HG02943 (cell line): ENCODE measurements around the gene CADM2.

Experiments
- ATAC-seq: cut with Tn5 transposase; IDR thresholded peaks from one replicate; pipeline ENCODE4 v1.9.1; 2021; ENCODE audit warnings: mild to moderate bottlenecking, low read depth, moderate library complexity; ENCODE audit not compliant: unreplicated experiment

Gene CADM2

DNA sequence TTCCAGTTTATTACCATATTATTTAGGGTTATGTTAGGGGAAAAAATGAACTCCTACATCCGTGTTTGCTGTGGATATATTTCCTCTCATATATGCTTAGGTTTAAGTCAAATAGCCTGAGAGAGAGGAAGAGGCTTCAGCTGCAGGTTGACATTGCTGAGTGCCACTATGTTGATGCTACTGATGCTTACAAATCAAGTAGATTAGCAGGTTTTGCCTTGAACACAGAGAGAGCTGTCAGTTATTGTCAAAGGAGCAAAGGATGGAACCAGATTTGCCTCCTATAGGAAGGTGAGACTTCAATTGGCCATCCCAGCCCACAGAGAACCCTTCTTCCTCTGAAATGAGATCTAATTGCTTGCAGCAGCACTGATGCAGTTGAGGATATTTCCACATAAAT is 339.2 kb downstream of the CADM2 start:
- no peak for ATAC-seq

DNA sequence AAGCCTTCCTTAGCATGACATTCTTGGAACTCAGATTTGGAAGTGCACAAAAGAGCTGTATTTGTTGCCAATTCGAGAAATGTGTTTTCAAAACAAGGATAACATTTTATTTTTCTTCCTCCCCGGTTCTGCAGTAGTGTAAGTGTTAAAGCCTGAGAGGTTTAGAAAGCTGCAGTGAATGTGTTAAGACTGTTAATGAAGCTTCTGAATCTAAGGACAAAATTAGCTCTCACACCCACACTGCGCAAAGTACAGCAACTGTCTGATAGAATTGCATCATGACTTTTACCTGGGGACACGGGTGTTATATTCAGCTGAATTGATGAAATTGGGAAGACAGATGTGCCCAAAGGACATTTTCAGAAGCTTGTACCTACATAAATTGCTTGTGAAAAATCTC is 344.4 kb downstream of the CADM2 start:
- no peak for ATAC-seq

DNA sequence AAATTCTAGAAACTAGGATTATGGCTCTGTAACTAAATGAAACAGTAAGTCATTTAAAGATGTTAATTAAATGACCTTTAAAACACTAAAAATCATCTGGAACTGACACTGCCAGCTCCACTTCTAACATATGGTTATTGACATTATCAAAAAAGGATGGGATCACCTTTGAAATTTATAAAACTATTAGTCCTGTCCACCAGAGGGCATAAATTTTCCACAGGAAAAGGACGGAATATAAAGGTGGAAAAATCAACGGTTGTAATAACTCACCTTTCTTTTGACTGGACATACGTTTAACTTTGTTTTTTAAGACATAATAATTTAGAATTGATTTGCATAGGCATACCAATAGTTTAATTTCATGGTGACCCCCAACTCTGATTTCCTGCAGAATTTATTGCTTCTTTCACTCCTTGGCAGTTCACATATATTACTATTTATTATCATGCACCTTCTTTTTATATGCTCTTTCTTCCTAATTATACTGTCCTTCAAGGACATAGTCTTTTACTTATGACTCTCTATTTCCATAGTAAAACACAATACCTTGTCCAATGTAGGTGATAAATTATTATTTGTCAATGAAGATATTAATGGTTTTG is 345.7 kb downstream of the CADM2 start:
- no peak for ATAC-seq

DNA sequence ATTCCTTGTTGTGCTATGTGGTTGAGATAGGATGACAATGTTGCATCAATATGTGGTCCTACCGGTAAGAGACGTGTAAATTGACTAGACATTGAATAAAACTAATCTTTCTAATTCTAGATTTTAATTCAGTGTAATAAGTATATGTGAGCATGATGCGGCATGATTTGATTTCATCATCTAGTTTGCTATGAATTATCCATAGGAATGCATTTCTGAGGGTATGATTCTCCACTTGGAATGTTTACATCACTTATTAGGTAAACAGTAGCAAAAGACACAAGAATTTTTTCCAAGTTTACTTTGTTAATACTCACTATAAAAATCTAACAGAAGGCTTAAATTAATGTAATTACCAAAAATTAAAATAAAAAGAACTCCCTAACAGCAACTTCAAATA is 353.5 kb downstream of the CADM2 start:
- no peak for ATAC-seq

DNA sequence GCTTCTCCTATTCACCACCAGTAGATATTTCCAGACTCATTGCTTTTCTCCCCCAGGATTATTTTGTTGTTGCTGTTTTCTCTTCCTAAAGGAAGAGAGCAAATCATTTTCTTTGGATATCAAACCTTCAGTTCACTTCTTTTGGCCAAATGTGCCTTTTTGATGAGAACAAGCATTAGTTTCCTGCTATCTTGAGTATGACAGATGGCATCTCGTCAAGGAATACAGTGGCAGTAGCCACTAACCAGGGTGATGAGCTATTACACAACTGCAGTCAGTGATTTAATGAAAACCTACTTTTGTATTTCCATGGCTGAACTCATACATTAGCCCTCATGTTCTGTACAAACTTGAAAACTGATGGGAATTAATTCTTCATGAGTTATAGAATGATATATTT is 354.6 kb downstream of the CADM2 start:
- no peak for ATAC-seq

DNA sequence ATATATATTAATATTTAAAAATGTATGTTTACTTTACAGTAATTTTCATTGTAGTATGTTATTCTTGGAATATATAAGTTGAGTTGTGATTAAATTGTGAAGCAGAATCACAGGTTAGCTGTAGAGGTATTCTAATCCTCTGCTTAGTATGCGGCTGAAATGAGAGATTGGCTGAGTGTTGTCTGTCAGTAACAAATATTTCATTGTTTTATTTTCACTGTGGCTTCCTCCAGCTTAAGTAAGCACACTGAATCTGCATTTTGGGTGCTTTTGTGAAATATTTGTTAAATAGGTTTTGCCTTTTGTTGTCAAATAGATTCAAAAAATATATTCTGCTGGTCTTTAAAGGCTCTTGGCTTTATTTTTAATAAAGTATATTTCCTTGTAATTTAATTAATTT is 357.5 kb downstream of the CADM2 start:
- no peak for ATAC-seq

DNA sequence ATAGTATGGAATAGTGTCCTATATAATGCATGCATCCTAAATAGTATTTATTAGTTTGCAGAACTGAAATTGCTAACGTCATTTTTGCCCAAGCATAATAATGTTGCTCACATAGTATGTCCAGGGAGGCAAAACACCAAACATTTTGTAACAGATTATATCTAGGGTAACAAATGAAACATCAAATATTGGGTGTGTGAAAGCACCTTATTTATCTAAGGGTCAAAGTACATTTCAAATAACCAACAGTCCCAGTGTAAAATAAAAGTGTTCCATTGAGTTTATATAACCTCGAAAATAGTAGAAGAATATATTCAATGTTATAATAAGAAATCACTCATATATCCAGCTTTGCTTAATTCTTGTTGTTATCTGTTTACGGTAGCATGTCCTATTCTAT is 363.1 kb downstream of the CADM2 start:
- ATAC-seq: no peak

DNA sequence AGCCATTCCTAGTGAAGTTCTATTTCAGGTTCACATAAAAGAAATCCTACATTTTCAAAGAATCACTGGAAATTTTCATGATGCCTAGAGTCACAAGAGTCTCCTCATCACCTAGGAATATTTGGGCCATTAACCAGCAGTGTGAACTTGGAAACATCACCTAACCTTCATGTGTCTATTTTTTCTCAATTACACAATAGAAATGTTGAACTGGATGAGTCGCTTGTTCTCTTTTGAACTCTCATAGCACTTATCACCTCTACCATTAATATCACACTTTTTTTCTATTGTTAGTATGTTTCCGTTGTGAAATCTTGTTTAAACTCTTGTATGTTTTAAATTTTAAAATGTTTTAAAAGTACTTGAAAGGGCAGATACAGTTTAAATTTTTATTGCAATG is 371.3 kb downstream of the CADM2 start:
- no peak for ATAC-seq

DNA sequence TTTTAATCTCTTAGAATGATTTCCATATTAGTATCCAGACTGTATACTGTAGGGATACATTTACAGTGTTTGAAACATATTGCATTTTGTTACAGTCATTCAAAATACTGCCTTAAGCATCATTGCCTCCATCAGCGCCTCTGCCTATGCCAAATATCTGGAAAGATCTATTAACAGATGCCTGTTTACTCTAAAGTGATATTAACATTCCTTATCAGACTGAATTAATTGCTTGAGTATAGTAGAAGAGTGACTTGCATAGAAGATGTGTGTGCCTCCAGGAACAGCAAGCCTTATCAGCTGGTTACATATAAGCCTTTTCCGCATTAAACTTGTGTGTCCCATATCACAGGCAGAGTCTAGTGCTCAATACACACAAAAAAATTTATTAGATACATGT is 379.1 kb downstream of the CADM2 start:
- ATAC-seq: no peak

DNA sequence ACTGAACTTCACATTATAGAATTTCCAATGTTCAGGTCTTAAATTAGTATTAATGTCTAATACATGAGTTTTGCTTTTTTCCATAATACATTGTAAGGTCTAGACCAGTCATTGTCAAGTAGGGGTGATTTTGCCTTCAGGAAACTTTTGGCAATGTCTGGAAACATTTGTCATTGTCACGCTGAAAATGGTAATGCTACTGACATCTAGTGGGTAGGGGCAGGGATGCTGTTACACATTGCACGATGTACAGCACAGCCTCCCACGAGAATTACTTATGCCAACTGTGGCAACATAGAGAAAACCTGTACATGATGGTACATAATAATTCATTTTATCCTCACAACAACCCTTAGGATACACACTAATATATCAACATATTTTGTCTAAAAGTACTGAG is 384.1 kb downstream of the CADM2 start:
- no peak for ATAC-seq

DNA sequence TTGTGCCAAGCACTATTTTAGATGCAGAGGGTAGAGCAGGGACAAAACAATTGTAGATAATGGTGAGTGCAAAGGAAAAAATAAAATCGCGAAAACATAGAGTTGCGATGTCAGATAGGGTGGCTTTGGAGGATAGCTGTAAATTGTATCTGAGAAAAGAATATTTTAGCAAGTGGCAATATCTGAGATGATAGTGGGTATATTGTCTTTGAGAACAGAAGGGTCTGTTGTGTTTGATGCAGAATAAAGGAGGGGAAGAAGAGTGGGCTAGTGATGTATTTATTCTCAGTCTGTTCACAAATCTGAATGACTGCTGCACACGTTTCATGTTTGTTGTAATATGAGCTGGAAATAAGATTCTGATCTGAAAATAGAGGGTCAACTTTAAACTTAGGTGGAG is 396.8 kb downstream of the CADM2 start:
- no peak for ATAC-seq

DNA sequence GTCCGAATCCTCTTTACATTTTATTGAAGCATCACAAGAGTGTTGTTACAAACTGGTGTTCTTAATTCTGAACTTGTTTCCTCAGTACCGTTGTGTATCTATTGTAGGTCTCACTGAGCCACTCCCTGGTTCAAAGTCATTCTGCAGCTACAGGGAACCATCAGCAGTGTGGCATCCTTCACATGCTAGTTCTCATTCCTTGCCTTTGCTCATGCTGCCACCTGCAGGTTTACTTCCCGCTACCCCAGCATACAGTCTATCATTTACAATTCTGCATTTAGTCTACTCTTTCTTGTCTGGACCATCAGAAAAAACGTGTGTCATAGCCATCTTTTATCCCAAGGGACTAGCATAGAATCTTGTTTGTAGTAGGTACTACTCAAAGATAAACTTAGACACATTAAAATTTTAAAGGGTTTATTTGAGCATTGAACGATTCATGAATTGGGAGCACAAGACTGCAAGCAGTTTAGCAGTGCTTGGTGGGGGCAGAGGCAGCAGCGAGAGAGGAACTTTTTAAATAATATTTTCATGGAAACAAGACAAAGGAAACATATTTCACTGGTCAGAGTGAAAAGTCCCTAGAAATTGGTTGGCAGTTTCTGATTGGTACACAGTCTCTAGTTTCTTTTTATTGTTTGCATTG is 402.1 kb downstream of the CADM2 start:
- ATAC-seq: no peak

DNA sequence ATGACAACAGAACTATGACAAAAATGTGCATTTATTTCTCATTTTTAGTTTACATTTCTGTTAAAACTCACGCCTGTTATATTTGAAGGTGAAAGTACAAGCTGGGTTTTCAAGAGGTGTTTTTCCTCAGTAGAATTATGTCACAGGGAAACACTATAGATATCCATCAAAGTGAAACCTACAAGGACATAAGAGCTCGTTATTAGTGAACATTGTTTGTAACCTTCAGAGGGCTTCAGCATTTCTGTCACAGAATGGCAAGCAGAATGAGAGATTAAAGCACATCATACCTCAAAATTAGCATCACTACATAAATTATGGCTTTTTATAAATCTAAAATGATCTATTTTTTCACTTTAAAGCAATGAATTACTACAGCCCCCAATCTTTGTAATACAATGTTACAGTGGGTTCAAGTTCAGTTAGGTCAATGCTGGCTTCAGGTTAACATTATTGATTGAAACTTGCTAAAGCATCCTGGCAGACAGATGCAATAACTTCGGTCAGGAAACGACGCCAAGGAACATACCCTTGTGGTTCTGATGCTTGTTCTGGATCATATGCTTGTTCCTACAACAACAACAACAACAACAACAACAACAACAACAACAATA is 405.6 kb downstream of the CADM2 start:
- ATAC-seq: no peak

DNA sequence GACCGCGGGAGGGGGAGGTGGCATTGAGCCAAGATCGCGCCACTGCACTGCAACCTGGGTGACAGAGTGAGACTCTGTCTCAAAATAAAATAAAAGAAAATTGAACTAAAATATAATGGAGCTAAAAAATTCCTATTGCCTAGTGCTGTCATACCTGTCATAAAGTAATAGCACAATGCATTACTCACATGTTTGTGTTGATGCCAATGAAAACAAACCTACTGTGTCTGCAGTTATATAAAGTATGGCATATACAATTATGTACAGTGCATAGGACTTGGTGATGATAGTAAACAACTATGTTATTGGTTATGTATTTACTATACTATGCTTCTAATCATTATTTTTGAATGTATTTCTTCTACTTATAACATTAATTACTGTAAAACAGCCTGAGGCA is 411.6 kb downstream of the CADM2 start:
- ATAC-seq: no peak

DNA sequence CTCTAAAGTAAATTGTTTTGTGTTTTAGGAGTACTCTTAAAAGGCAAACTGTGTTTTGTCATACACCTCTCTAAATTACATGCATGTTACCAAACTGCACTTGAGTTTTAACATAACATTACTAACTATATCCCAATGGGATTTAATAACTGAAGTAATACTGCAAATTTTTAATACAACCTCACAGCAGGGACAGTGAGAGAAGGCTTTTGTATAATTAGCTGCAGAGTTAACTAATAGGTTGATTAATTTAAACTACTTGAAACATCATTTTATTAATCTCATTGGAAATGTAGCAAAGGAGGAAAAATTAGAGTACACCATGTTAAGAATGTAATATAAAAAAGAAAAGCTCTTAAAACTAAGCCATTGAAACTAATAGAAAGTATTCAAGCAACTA is 417.3 kb downstream of the CADM2 start:
- no peak for ATAC-seq

DNA sequence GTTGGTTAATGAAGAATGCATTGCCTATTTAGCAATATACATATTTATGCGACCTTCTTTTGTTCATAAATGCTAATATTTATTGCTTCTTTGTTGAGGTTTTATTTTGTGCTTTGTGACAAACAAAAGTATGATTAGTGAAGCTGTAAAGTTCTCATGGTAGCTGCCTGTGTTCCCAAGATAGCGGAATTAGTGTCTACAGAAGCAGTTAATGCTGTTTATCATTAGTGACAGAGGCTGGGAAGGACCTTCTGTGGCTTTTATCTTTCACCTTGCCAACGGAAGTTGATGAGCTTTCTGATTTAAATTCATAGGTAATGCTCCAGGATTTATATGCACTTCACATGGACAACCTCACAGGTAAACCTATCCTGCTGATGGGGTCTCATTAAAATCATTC is 418.3 kb downstream of the CADM2 start:
- no peak for ATAC-seq

DNA sequence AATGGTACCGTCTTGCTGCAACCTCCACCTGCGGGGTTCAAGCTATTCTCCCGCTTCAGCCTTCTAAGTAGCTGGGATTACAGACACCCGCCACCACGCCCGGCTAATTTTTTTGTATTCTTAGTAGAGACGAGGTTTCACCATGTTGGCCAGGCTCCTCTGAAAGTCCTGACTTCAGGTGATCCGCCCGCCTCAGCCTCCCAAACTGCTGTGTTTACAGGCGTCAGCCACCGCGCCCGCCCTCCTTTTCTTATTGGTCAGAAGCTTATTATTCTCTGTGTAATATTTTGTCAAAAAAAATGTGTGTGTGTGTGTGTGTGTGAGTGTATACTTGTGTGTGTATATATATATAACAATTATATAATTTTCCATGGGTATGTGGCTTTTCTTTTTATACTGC is 425.6 kb downstream of the CADM2 start:
- no peak for ATAC-seq

DNA sequence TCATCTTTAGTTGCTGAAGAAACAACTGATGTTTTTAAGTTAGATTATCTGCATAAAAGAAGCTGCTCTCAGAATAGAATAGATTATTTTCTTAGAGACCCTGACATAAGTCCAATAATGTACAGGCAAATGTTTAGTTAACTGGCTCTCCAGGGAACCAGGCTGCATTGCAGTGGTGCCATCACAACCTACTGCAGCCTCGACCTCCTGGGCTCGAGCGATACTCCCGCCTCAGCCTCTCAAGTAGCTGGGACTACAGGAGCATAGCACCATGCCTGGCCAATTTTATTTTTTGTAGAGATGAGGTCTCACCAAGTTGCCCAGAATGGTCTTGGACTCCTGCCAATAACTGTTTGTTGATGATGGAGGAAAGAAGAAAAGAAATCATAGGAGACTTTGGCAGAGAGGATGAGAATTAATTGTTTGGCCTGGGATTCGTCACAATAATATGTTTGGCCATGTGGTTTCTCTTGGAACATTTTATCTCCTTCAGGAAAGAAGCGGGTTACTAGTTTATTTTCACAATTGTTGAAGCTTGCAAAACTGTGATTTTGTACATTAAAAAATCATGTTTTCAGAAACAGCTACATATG is 429.2 kb downstream of the CADM2 start:
- ATAC-seq: no peak

DNA sequence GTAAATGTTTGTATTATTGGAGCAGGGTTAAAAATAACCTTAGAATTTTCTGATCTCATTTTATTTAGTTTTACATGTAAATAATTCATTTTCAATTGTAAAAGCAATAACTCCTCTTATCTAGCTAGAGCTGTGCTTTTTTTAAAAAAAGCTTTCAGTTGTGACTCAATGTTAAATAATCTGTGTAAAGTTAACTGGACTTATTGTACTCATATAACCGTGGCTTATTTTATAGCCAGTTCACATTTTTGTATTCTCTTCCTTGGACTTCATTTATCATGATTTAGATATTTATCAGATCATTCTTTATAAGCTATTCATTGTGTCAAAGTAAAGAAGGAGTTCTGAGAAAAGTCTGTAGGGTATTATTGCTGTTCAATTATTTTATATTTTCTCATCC is 435.6 kb downstream of the CADM2 start:
- no peak for ATAC-seq

DNA sequence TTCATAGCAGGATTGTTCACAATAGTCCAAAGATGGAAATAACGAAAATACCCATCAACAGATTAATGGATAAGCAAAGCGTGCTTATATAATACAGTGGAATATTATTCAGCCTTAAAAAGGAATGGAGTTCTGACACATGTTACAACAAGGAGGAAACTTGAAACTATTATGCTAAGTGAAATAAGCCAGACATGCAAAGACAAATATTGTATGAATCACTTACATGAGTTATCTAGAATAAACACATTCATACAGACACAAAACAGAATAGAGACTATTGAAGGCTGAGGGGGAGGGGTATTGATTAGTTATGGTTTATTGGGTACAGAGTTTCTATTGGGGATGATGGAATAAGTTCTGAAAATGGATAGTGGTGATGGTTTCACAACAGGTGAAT is 438.6 kb downstream of the CADM2 start:
- no peak for ATAC-seq

DNA sequence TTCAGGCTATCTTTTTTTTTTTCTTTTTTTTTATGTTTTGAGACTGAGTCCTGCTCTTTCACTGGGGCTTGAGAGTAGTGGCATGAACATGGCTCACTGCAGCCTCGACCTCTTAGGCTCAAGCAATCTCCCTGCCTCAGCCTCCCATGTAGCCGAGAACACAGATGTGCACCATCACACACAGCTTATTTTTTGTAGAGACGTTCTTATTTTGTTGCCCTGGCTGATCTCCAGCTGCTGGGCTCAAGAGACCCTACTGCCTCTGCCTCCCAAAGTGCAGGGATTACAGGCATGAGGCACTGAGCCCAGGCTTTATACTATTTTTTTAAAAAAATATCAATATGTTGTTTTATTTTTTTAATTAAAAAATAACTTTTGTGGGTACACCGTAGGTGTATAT is 467.3 kb downstream of the CADM2 start:
- no peak for ATAC-seq

DNA sequence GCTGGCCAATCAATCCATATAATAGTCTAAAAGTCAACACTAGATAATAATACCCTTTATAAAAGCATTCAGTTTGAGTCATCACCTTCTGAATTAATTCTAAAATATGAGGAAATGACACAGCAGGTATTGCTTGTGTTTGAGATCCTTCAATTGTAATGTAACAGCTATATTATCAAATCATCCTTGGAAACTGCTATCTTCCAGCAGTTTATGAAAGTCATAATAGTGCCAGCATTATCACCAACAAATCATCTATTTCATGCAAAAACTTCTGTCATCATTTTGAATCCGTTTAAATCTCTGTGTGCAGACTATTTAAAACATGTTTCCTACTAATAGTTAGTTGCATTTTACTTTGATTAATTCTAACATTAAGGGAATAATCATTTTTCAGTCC is 468.7 kb downstream of the CADM2 start:
- no peak for ATAC-seq
